ENCODE measurements around the gene MEDAG.

Gene MEDAG

DNA sequence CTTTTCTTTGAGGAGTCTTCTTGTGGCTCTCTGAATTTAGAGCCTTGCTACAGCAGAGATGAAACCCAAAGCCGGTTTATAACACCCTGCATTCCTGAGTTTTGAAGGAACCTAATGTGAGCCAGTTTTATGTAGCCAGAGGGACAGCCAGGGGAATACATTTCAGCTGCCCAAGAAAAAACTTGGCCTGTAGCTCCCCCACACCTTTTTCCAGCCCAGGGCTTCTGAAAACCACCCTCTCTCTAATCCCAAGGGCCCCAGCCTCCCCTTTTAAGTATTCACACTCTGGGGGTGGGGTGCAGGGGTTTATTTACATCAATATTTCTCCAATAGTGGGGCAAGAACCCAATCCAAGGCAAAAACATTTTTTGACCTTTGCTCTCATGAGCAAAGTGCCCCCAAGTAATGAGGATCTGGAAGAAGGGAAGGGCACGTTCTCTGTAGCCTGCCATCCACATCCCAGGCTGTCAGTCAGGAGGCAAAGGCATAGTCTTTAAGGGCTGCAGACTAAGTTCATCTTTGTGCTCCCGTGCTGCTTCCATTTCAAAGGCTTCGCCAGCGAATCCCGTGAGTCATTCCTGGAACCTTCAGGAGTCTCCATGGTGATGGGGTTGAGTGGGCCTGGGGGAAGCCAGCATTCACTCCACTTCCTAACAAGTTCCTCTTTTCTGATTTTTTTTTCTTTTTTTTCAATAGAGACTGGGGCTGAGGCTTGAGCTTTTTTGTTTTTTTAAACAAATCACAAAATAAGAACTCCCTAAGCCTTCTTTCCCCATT, 33.2 kb upstream of the MEDAG start:
- DNase-seq (ENCODE audit: low spot score) = peak; percentile 65

DNA sequence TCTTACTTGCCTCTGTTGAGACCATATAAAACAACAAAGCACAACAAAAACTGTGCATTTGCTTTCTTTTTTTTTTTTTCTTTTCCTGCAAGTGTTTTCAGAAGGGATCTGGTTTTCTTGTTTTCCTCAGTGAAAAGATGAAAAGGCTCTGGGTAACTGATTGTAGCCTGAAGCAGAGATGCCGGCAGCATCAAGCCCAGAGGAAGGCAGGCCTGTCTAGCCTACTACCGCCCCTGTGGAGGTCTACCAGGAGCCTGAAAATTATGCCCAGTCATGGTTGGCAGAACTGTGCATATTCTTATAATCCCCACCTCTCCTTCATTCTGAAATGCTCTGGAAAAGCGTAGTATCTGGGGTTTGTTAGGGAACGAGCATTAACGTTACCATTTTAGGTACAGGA, 32.6 kb upstream of the MEDAG start:
- no peak for DNase-seq (ENCODE audit: low spot score)
- no peak for FAIRE-seq

More for the DNA sequence above, 33.2 kb upstream of the MEDAG start:
- FAIRE-seq = no peak

DNA sequence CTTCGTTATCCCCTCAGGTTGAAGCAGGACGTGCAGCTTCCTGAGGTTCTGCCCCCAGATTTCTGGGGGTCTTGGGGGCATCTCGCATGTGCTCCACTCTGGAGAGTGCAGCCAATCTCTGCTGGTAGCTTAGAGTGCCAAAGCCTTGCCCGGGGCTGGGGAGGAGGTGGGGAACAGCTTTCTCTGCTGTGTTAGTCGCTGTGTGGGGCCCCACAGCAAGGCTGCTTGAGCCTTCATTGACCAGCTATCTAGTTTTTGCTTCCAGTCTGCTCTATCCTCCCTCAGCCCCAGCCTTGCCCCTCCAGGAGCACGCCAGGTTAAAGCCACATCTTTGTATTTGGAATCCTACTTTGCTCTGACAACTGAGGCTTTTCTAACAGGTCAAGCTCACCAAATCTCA, 32.0 kb upstream of the MEDAG start:
- FAIRE-seq (no peak), DNase-seq (ENCODE audit: low spot score) (no peak)

DNA sequence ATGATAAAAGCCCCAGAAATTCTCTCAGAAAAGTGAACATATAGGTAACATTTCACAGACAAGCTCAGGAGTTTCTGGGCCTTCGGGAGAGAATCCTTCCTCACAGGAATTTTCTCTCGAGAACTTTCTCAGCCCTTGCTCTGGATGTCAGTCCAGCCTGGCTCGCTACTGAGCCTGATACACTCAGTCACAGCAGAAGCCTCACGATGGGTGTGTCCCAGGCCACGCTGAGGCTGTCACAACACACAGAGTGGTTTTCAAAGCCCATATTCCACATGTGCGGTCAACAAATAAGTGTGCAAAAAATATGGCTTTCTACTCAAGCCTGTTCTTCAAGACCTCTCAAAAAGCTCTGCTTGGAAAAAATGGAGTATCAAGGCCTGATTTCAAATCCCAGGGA, 31.5 kb upstream of the MEDAG start:
- no peak for DNase-seq (ENCODE audit: low spot score)
- no peak for FAIRE-seq

DNA sequence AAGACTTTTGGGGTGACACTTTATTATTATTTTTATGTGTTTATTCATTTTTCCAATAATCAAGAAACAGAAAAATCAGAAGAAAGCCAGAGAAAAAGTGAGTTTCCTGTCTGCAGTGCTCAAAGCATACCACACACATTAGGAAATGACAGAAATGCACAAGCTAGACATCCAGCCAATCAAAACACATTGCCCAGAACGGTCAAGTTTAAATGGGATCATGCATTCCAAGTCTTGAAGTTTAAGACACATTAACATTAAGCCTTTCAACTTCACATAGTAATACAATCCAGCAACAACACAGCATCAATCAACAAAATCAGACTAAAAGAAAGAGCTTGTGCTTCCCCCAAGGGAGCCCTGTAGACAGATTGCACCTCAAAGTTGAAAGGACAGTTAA, 28.7 kb upstream of the MEDAG start:
- FAIRE-seq = no peak

DNA sequence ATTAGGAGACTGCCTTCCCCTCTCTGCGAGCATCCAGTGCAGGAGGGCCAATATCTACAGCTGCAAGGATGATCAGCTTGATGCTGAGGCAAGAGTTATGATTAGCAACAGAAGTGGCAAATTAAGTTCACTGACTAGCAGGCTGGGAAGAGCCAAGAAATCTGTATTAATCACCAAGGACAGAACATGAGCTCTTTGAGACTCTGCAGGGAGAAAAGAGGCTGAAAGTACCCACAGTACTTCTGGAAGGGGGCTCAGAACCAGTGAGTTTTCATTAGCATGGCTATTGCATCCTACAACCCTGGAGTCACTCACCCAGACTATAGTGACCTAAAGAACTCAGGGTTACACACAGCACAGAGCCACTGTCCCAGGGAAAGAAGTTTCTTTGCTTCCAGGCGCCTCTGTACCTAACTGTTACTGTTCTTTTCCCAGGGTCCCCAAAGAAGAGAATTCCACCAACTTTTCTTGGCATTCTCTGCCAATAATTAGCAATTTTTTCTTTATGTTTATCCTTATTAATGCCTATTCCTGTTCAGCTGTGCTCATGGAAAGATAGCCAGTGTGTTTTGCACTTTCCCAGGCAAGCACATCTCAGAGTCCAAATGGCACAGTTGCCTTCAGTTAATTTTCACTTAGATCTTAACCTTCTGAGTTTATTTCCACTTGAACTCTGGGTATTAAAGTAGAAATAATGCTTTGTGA, 25.8 kb upstream of the MEDAG start:
- DNase-seq (ENCODE audit: low spot score) = no peak
- no peak for FAIRE-seq

More for the DNA sequence above, 28.7 kb upstream of the MEDAG start:
- no peak for DNase-seq (ENCODE audit: low spot score)

DNA sequence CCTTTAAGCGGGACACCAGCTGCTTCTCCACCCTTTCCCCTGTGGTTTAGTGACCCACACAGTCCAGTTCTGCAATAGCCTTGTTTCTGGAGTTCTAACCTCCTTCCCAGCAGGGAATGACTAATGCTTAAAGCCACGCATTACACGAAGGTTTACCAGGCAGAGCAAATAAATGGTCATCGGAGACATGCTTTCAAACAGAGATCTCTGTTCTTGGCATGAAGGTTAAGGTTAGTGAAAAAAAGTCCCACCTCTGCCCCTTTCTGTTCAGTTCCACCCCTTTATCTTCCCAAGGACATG, 25.3 kb upstream of the MEDAG start:
- peak; percentile 41 for DNase-seq (ENCODE audit: low spot score)
- no peak for FAIRE-seq

DNA sequence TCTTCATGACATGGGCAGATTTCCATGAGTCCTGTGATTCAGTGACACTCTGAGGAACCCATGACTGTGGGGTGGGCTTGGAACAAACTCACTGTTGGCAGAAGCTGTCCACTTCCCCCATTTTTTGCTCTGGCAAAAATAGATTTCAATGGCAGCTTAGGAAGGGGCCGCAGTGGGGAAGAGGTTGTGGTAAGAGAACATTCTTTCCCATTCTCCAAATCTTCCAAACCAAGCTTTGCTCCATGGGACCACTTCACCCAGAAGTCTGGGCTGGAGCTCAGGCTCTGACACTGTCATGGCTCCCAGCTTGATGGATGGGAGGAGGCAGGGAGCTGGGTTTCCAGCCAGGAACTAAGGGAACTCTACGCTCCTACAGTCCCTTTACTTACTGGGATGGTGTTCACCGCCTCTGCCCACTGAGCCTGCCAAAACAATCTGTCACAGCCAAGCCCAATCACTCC, 24.9 kb upstream of the MEDAG start:
- FAIRE-seq (no peak), DNase-seq (ENCODE audit: low spot score) (no peak)

DNA sequence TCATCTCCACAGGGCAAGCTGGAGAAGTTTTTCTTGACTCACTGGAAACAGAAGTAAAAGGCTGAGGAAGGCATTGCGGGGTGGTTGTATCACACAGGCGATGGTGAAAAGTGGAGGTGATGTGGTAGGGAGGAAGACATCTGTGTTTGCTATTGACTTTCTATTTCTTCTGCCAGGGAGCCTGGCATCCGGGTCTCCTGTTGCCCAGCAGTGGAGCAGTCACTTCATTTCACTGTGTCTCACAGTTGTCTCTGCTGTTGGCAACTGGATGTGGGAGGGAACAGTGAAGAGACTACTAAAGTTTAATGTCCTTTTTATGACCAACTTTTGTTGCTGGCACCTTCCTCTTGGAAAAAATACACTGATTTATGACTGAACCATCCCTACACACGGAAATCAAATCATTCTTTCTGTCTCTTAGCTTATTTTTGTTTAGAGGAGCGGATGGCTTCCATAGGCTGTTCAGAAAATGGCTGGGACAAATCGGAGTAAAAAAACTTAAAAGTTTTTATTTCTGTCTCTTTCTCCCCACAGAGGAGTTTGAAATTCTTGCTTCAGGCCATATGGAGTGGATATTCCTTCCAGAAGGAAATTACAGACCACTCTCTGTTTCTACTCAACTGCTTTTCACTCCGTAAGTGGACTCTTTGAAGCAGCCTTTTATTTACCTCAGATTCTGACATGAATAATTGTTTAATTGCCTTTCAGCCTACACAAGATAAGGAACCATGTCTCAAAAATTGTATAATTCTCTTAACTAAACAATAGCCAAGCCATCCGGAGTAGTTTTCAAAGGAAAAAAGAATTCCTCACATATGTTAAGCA, 23.8 kb upstream of the MEDAG start:
- DNase-seq (ENCODE audit: low spot score) (no peak), FAIRE-seq (no peak)

DNA sequence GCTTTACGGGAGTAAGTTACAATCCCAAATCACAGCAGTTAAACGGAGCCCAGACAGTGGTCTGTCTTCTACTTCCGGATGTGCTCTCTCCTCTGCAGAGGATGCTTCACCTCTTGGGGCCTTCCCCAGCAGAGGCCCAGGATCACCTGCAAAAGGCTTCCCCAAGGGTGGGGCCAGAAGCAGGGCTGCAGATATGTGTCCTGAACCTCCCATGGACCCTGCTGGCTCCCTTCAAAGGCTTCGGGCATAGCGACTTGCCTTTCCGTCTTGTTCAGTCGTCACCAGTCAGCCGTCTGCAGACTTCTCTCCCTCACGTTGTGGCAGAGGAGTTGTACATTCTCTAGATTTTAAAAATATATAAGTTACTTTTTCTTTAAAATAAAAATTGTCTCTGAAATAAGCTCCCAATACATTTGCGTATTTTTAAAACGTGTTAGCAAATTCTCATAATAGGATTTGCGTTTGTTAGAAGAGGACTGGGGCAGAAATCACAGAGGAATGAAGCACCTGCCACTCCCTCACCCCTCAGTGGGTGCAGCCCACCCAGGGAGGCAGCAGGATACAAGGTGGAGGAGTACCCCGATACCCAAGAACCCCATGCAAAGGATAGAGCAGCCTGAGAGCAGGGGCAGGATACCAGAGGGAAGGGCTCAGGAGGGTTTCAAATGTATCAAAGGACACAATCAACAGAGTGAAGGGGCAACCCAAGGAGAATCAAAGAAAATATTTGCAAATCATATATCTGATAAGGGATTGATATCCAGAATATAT, 22.9 kb upstream of the MEDAG start:
- FAIRE-seq = no peak
- no peak for DNase-seq (ENCODE audit: low spot score)

DNA sequence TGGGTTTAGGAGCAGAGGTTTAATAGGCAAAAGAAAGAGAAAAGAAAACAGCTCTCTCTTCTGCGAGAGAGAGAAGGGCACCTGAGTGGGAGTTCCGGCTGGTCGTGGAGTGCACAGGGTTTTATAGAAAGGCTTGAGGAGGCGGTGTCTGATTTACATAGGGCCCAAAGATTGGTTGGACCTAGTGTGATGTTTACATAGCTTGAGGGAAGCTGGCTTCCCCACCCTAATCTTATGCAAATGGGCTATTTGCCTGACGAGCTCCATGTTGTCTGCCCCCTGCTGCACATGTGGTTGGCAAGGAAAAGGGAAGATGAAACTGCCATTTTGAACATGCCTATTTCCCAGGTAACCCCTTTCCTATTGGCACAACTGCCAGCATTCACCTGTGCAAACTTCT, 21.5 kb upstream of the MEDAG start:
- FAIRE-seq (no peak), DNase-seq (ENCODE audit: low spot score) (no peak)

DNA sequence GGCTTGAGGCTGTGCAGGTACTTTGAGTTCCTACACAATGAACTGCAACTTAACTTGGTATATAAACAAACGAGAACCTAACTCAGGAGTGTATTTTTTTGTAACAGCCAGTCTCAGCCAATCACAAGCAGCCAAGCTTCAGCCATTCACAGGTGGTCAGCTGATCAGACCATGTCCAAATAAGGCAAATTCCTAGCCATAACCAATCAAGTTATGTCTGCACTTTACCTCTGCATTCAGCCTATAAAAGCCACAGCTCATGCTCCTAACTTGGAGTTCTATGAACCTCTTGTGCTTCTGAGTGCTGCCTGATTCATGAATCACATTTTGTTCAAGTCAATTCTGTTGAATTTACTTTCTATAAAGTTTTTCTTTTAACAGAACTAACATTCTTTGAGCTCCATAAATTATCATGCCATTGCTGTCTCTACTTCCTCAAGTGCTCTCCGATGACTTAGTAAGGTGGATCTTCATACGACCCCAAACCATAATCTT, 16.8 kb upstream of the MEDAG start:
- no peak for FAIRE-seq
- DNase-seq (ENCODE audit: low spot score) = no peak

DNA sequence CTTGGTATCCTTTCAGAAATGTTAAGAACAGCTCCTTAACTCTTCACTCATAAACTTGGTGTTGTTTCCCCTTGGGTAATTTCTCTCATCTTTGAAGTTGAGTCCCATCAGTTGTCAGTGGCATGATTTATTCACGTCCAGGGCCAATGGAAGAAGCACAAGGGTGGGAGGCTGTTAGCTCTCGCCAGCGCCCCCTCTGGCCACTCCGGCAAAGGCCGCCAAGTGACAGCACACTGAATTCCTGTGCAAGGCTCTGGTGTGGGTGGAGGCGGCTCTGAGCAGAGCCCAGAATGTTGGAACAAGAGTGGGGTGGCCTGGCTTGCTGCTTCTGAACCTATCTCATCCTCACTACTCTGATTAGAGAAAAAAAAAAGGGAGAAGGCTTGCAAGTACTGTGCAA, 13.1 kb upstream of the MEDAG start:
- DNase-seq (ENCODE audit: low spot score) = peak; percentile 32
- FAIRE-seq = no peak

DNA sequence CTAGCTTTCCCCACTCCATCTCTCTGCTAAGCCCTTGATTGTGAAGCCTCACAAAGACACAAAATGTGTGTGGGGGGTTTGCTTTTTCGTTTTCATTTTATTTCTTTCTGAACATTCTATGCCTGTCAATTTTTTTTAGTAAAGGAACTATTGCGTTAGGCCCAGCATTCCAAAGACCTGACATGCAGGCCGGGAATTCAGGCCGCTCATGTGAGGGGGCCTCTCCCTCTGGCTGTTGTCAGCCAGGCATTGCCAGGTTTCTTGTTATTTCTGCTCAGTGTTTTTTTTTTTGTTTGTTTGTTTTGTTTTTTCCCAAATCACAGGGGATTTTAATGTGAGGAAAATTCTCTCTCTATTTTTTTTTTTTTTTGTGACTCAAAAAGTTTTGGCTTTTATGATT, 10.3 kb upstream of the MEDAG start:
- DNase-seq (ENCODE audit: low spot score) = peak; percentile 62
- no peak for FAIRE-seq

DNA sequence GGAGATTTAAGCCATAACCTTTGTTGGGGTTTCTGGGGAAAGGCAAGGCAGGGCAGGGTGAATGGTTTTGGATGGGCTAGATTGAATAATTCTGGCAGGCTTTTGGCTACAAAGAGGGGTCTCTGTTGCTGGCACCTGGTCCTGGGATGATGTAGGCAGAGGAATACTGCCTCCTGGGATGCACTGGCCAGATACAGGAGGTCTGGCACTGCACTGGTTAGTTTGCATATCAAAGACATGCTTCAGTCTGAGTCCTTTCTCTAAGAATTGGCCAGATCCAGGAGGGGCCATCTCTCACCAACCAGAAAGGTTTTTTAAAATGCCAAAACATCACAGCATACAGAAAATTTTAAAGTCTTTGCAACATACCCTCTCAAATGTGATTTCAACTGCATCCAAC, 8.0 kb upstream of the MEDAG start:
- FAIRE-seq (no peak), DNase-seq (ENCODE audit: low spot score) (no peak)

DNA sequence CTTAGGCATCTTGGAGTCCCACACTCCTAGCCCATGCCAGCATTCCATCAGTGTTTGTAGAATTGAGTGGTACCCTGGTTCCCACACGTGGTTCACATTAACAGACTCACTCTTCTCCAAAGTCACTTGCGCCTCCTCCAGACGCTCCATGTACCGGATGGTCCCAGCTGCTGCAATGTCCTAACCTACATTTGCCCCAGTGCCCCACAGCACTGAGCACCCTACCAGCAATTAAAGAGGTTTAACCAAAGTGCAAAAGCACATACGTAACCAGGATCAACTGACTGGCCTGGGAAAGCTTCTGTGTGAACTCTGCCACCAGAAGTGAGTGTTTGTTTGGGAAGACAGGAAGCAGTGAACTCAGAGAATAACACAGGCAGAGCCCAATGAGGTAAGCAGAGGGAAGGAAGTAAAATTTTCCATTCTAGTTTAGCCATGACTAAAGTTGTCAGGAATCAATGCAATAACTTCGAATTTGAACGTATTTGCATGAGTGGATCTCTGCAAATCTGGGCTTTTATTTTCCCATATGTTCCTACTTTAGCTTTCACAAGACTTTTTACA, 7.3 kb upstream of the MEDAG start:
- FAIRE-seq (no peak), DNase-seq (ENCODE audit: low spot score) (peak; percentile 21)

DNA sequence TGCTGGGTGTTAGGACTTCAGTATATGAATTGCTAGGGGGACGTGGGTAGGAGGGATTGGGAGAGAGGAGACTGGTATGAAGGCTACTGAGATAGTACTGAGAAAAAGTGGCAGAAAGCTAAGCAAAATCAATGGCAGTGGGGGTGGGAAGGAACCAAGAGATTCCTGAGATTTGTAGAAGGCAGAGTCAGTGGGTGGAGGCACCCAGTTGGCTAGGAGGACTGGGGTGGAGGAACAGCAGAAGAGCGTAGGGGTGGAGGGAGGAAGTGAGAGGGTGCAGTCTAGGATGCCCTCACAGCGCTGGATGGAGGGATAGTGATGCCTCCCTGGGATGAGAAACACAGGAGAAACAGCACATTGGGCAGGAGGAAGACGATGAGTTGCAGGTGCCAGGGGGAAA, 5.6 kb upstream of the MEDAG start:
- DNase-seq (ENCODE audit: low spot score) = no peak

DNA sequence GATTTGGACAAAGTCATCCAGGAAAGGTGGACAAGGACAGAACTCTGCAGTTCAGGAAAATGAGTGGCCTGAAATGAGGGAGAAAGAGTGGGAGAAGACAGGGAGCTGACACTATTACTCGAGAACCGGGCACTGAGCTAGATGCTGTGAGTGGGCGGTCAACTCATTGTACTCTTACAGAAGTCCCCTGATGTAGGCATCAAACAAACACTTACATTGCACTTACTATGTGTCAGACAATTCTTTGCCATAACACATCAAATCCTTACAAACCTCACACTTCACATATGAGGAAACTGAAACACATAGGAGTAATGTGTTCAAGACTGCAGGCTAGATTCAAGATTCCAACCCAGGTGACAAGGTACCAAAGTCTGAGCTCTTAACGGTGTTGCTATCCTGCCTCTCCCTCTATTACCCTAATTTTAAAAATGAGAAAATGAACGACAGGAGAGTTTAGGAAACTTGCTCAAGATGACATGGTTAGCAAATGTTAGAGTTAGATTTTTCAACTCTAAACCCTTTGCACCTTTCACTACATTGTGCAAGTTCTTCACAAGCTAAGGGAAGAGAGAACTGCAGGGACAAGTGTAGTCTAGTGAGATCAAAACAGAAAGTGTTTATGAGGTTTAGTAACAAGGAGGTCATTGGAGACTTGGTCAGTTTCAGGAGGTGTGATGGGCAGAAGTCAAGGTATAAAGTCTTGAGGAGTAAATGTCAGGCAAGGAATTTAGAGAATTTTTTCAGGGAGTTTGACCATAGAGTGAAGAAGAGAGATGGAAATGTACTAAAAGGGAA, 4.9 kb upstream of the MEDAG start:
- DNase-seq (ENCODE audit: low spot score) = no peak
- FAIRE-seq = no peak

More for the DNA sequence above, 5.6 kb upstream of the MEDAG start:
- no peak for FAIRE-seq

DNA sequence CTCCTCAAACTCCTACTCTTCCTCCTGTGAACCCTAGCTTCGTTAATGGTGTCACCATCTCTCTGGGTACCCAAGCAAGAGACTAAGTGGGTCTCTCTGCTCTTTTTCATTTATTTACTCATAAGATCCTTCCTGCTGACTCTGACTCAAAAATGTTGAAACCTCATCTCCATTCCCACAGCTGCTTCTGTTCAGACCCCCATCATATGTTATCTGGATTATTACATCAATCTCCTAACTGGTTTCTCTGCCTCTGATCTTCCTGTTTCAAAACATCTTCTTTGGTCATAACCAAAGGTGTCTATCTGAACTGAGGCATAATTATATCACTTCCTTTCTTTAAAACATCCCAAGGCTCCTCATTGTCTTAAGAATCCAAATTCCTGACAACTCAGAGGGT, 2.0 kb upstream of the MEDAG start:
- FAIRE-seq (no peak), DNase-seq (ENCODE audit: low spot score) (no peak)

DNA sequence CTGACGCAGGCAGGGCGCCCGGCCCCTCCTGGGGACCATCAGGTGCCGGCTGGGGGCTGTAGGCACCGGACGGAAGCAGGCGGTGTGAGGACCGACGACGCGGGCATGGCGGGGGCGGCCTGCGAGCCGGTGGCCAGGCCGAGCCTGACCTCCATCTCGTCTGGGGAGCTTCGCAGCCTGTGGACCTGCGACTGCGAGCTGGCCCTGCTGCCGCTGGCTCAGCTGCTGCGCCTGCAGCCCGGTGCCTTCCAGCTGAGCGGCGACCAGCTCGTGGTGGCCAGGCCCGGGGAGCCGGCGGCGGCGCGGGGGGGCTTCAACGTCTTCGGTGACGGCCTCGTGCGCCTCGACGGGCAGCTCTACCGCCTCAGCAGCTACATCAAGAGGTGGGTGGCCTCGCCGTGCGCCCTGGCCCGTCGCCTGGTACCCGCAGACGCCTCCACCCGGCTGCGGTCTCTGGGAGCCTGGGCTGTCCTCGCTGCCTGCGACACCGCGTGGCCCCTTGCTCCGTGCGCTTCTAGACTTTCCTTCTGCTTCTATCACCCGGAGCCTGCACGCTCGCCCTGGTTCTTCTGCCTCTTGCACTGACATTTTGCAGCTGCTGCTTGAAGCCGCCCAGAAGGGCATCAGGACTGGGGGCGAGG, 460 bp downstream of the MEDAG start:
- FAIRE-seq (no peak), DNase-seq (ENCODE audit: low spot score) (no peak)

All from urothelium cell line (cell line).